ENCODE results near the gene RGL4.

DNA sequence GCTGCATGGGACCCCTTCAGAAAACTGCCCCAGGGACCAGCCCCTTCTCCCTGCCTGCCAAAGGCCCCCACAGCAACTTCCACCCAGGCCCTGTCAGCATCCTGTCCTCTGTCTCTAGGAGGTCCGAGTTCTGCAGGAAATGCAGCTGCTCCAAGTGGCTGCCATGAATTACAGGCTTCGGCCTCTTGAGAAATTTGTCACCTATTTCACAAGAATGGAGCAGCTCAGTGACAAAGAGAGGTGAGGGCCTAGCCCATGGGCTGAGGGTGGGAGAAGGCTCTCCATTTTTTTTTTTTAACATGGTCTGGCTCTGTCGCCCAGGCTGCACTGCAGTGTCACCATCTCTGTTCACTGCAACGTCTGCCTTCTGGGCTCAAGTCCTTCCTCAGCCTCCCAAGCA lies 7.3 kb downstream of the RGL4 start:
- TF ChIP-seq, protein P1, sequence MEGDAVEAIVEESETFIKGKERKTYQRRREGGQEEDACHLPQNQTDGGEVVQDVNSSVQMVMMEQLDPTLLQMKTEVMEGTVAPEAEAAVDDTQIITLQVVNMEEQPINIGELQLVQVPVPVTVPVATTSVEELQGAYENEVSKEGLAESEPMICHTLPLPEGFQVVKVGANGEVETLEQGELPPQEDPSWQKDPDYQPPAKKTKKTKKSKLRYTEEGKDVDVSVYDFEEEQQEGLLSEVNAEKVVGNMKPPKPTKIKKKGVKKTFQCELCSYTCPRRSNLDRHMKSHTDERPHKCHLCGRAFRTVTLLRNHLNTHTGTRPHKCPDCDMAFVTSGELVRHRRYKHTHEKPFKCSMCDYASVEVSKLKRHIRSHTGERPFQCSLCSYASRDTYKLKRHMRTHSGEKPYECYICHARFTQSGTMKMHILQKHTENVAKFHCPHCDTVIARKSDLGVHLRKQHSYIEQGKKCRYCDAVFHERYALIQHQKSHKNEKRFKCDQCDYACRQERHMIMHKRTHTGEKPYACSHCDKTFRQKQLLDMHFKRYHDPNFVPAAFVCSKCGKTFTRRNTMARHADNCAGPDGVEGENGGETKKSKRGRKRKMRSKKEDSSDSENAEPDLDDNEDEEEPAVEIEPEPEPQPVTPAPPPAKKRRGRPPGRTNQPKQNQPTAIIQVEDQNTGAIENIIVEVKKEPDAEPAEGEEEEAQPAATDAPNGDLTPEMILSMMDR (IDR thresholded peaks at IDR 0.05), result no peak
- no peak for TF ChIP-seq POLR2A (IDR thresholded peaks at IDR 0.05)
